ENCODE measurements around the gene ING2.

Gene ING2

GRCh38 chr4:183556947-183557346 is 52.1 kb downstream of the ING2 start:
- Histone ChIP-seq H3K9me3 (ENCODE audit: control insufficient read depth, low read length) (no peaks in the 10 kb centered on the region), H3K36me3 (ENCODE audit: control insufficient read depth, insufficient read depth, low read length) (no peaks in the 10 kb centered on the region)
- no peak for DNase-seq

GRCh38 chr4:183557611-183558010 is 52.8 kb downstream of the ING2 start:
- H3K9me3 ChIP-seq (ENCODE audit: control insufficient read depth, low read length) = no peaks in the 10 kb centered on the region
- no peaks in the 10 kb centered on the region for H3K4me1 ChIP-seq (ENCODE audit: control insufficient read depth, insufficient read depth, low read length, poor library complexity, severe bottlenecking)
- H3K27me3 ChIP-seq (replicated peaks; ENCODE audit: control insufficient read depth, insufficient read depth, low read length, poor library complexity, severe bottlenecking) = no peaks in the 10 kb centered on the region
- H3K4me3 ChIP-seq (ENCODE audit: insufficient read depth, low read depth, low read length, poor library complexity, severe bottlenecking) = no peak overlapping the region
- DNase-seq = no peak
- H3K27ac ChIP-seq (ENCODE audit: insufficient read depth, low read length, poor library complexity, severe bottlenecking) = no peak overlapping the region
- no peaks in the 10 kb centered on the region for H3K36me3 ChIP-seq (ENCODE audit: control insufficient read depth, insufficient read depth, low read length)

More at GRCh38 chr4:183556947-183557346, 52.1 kb downstream of the ING2 start:
- Histone ChIP-seq H3K4me1 (ENCODE audit: control insufficient read depth, insufficient read depth, low read length, poor library complexity, severe bottlenecking) (no peaks in the 10 kb centered on the region), H3K27ac (ENCODE audit: insufficient read depth, low read length, poor library complexity, severe bottlenecking) (no peak overlapping the region), H3K27me3 (replicated peaks; ENCODE audit: control insufficient read depth, insufficient read depth, low read length, poor library complexity, severe bottlenecking) (no peaks in the 10 kb centered on the region), H3K4me3 (ENCODE audit: insufficient read depth, low read depth, low read length, poor library complexity, severe bottlenecking) (no peak overlapping the region)

- H3K27ac ChIP-seq (ENCODE audit: insufficient read depth, low read length, poor library complexity, severe bottlenecking) = no peak overlapping the region
- no peak for DNase-seq
- no peaks in the 10 kb centered on the region for H3K4me1 ChIP-seq (ENCODE audit: control insufficient read depth, insufficient read depth, low read length, poor library complexity, severe bottlenecking)
- no peaks in the 10 kb centered on the region for H3K9me3 ChIP-seq (ENCODE audit: control insufficient read depth, low read length)
- no peaks in the 10 kb centered on the region for H3K27me3 ChIP-seq (replicated peaks; ENCODE audit: control insufficient read depth, insufficient read depth, low read length, poor library complexity, severe bottlenecking)
- no peak overlapping the region for H3K4me3 ChIP-seq (ENCODE audit: insufficient read depth, low read depth, low read length, poor library complexity, severe bottlenecking)
- no peaks in the 10 kb centered on the region for H3K36me3 ChIP-seq (ENCODE audit: control insufficient read depth, insufficient read depth, low read length)
Measured at GRCh38 chr4:183558873-183559272, 54.0 kb downstream of the ING2 start.

- Histone ChIP-seq H3K4me1 (ENCODE audit: control insufficient read depth, insufficient read depth, low read length, poor library complexity, severe bottlenecking) (no peaks in the 10 kb centered on the region), H3K27me3 (replicated peaks; ENCODE audit: control insufficient read depth, insufficient read depth, low read length, poor library complexity, severe bottlenecking) (no peaks in the 10 kb centered on the region), H3K36me3 (ENCODE audit: control insufficient read depth, insufficient read depth, low read length) (no peaks in the 10 kb centered on the region), H3K9me3 (ENCODE audit: control insufficient read depth, low read length) (no peaks in the 10 kb centered on the region), H3K27ac (ENCODE audit: insufficient read depth, low read length, poor library complexity, severe bottlenecking) (no peak overlapping the region), H3K4me3 (ENCODE audit: insufficient read depth, low read depth, low read length, poor library complexity, severe bottlenecking) (no peak overlapping the region)
- DNase-seq = no peak
Measured at GRCh38 chr4:183561905-183562304, 57.0 kb downstream of the ING2 start.

Measured in effector memory CD4-positive, alpha-beta T cell (primary cell).